ENCODE measurements around the gene RASGRP3.
A peak's percentile ranks its signal among the peaks of the same experiment; 100 is the strongest.

The RASGRP3 gene

GRCh38 chr2:33579227-33579626 lies 102.8 kb downstream of the RASGRP3 start:
- DNase-seq (ENCODE audit: low read depth in 2 of 2): no peak

- no peak for DNase-seq (ENCODE audit: low read depth in 2 of 2)
Observed at GRCh38 chr2:33581872-33582271, 105.4 kb downstream of the RASGRP3 start.

- no peak for DNase-seq (ENCODE audit: low read depth in 2 of 2)
Observed at GRCh38 chr2:33583194-33583938, 106.9 kb downstream of the RASGRP3 start.

GRCh38 chr2:33586766-33587165 lies 110.3 kb downstream of the RASGRP3 start:
- no peak for DNase-seq (ENCODE audit: low read depth in 2 of 2)

GRCh38 chr2:33588232-33588631 lies 111.8 kb downstream of the RASGRP3 start:
- no peak for DNase-seq (ENCODE audit: low read depth in 2 of 2)

- no peak for DNase-seq (ENCODE audit: low read depth in 2 of 2)
Observed at GRCh38 chr2:33589444-33589843, 113.0 kb downstream of the RASGRP3 start.

- no peak for DNase-seq (ENCODE audit: low read depth in 2 of 2)
Observed at GRCh38 chr2:33595385-33595784, 118.9 kb downstream of the RASGRP3 start.

GRCh38 chr2:33597026-33597425 lies 120.6 kb downstream of the RASGRP3 start:
- DNase-seq (ENCODE audit: low read depth in 2 of 2): no peak

- DNase-seq (ENCODE audit: low read depth in 2 of 2): peak; percentile 24 to 33
Observed at GRCh38 chr2:33598561-33599174, 122.2 kb downstream of the RASGRP3 start.

- DNase-seq (ENCODE audit: low read depth in 2 of 2): peak; percentile 98 to 99
Observed at GRCh38 chr2:33599175-33599942, 122.9 kb downstream of the RASGRP3 start, which contains the start of gene FAM98A. TSS of gene FAM98A (minus strand) at chr2:33599299. CDS start at chr2:33599221, 78 bp downstream.

GRCh38 chr2:33599943-33600192 lies 123.4 kb downstream of the RASGRP3 start:
- no peak for DNase-seq (ENCODE audit: low read depth in 2 of 2)

GRCh38 chr2:33602201-33602830 lies 125.9 kb downstream of the RASGRP3 start:
- DNase-seq (ENCODE audit: low read depth in 2 of 2): no peak

- DNase-seq (ENCODE audit: low read depth in 2 of 2): no peak
Observed at GRCh38 chr2:33603416-33603815, 127.0 kb downstream of the RASGRP3 start.

- no peak for DNase-seq (ENCODE audit: low read depth in 2 of 2)
Observed at GRCh38 chr2:33605056-33605455, 128.6 kb downstream of the RASGRP3 start.

GRCh38 chr2:33606100-33606499 lies 129.7 kb downstream of the RASGRP3 start:
- no peak for DNase-seq (ENCODE audit: low read depth in 2 of 2)

GRCh38 chr2:33606622-33607021 lies 130.2 kb downstream of the RASGRP3 start:
- DNase-seq (ENCODE audit: low read depth in 2 of 2): no peak

- no peak for DNase-seq (ENCODE audit: low read depth in 2 of 2)
Observed at GRCh38 chr2:33607251-33607721, 130.8 kb downstream of the RASGRP3 start.

GRCh38 chr2:33607905-33608304 lies 131.5 kb downstream of the RASGRP3 start:
- DNase-seq (ENCODE audit: low read depth in 2 of 2): no peak

GRCh38 chr2:33614190-33614589 lies 137.7 kb downstream of the RASGRP3 start:
- no peak for DNase-seq (ENCODE audit: low read depth in 2 of 2)

Measured in stimulated activated CD8-positive, alpha-beta memory T cell treated with anti-CD3 and anti-CD28 coated beads, Interleukin-2, amount 100 ng/mL, for 48 hours (primary cell).